SU-DHL-6 (cell line): ENCODE data around the gene MED14.

Experiments
- H2AFZ ChIP-seq: fragments of 200-600 bp; sonication (generic); 2 replicates; pipeline ENCODE4 v1.6.1; 2014; ENCODE audit warnings: low read depth, mild to moderate bottlenecking, moderate library complexity, mixed read lengths, antibody characterized with exemption, low read length; ENCODE audit not compliant: severe bottlenecking
- H3F3A ChIP-seq: fragments of 200-600 bp; shearing (Covaris generic); 2 replicates; pipeline ENCODE4 v1.6.0; 2016; ENCODE audit warnings: antibody characterized with exemption, mild to moderate bottlenecking; ENCODE audit not compliant: insufficient read depth
- H3K27ac ChIP-seq: fragments of 200-600 bp; sonication (generic); 2 replicates; pipeline ENCODE4 v1.5.1; 2016; ENCODE audit warnings: low read depth, mild to moderate bottlenecking, low read length, moderate library complexity, mixed read lengths
- H3K27me3 ChIP-seq: fragments of 200-600 bp; sonication (generic), shearing (Covaris generic); 2 replicates; pipeline ENCODE4 v1.6.0; 2014; ENCODE audit warnings: mild to moderate bottlenecking, low read length
- H3K36me3 ChIP-seq: fragments of 200-600 bp; sonication (generic); 2 replicates; pipeline ENCODE4 v1.6.1; 2014; ENCODE audit warnings: mild to moderate bottlenecking, low read length, mixed read lengths
- H3K4me2 ChIP-seq: fragments of 300-600, 200-600 bp; shearing (Covaris generic), sonication (generic); 2 replicates; pipeline ENCODE4 v1.6.0; 2014; ENCODE audit warnings: low read length, low read depth, mild to moderate bottlenecking; ENCODE audit not compliant: poor library complexity, severe bottlenecking
- H3K4me3 ChIP-seq: fragments of 200-600 bp; sonication (generic); 2 replicates; pipeline ENCODE4 v1.5.1; 2014; ENCODE audit warnings: antibody characterized with exemption, low read length, mild to moderate bottlenecking, mixed read lengths; ENCODE audit not compliant: insufficient read depth, poor library complexity, severe bottlenecking
- H3K79me2 ChIP-seq: fragments of 200-600 bp; sonication (generic); 2 replicates; pipeline ENCODE4 v1.6.1; 2014; ENCODE audit warnings: mild to moderate bottlenecking, low read length, moderate library complexity; ENCODE audit not compliant: insufficient read depth
- H3K9ac ChIP-seq: fragments of 200-600 bp; sonication (generic); 2 replicates; pipeline ENCODE4 v1.7.0; 2014; ENCODE audit warnings: mild to moderate bottlenecking, low read length
- H3K9me2 ChIP-seq: fragments of 200-600 bp; sonication (generic); replicated peaks from 2 replicates; pipeline ENCODE4 v1.6.1; 2014; ENCODE audit warnings: low read length; ENCODE audit not compliant: insufficient read depth
- H3K9me3 ChIP-seq: fragments of 200-600 bp; sonication (generic); 2 replicates; pipeline ENCODE4 v1.6.1; 2014; ENCODE audit warnings: low read length, mixed read lengths; ENCODE audit not compliant: insufficient read depth
- H4K20me1 ChIP-seq: fragments of 200-600 bp; sonication (generic); 2 replicates; pipeline ENCODE4 v1.6.1; 2014; ENCODE audit warnings: low read depth, mild to moderate bottlenecking, antibody characterized with exemption, low read length, moderate library complexity, mixed read lengths
- CTCF ChIP-seq: fragments of 200-600 bp; sonication (generic); IDR thresholded peaks from one replicate; pipeline ENCODE4 v1.5.1; 2017; ENCODE audit warnings: antibody characterized with exemption, mild to moderate bottlenecking, low read length, moderate library complexity; ENCODE audit not compliant: insufficient read depth, poor library complexity, severe bottlenecking
- EZH2phosphoT487 ChIP-seq: fragments of 200-600 bp; sonication (generic), shearing (Covaris generic); conservative IDR thresholded peaks from 2 replicates; pipeline ENCODE4 v1.6.1; 2018; ENCODE audit warnings: mild to moderate bottlenecking, antibody characterized with exemption, low read length, moderate library complexity, mixed read lengths

MED14 gene

GRCh38 chrX:40757058-40757457, 21.7 kb upstream of the MED14 start:
- Histone ChIP-seq H3K9me3 (no peaks in the 10 kb centered on the region), H3K9me2 (no peaks in the 10 kb centered on the region), H3F3A (no peaks in the 10 kb centered on the region), H3K36me3 (no peaks in the 10 kb centered on the region), H3K27me3 (no peaks in the 10 kb centered on the region), H2AFZ (no peak overlapping the region), H3K27ac (no peak overlapping the region), H3K79me2 (no peaks in the 10 kb centered on the region), H3K4me2 (no peak overlapping the region), H3K4me3 (no peak overlapping the region), H3K9ac (no peak overlapping the region), H4K20me1 (no peaks in the 10 kb centered on the region)
- no peak for TF ChIP-seq EZH2phosphoT487
- TF ChIP-seq CTCF = no peak

GRCh38 chrX:40755291-40756249, 20.2 kb upstream of the MED14 start:
- no peaks in the 10 kb centered on the region for H4K20me1 ChIP-seq
- H3K27me3 ChIP-seq = no peaks in the 10 kb centered on the region
- H3K79me2 ChIP-seq = no peaks in the 10 kb centered on the region
- no peaks in the 10 kb centered on the region for H3F3A ChIP-seq
- TF ChIP-seq CTCF = no peak
- no peak for TF ChIP-seq EZH2phosphoT487
- no peak overlapping the region for H3K27ac ChIP-seq
- no peak overlapping the region for H3K4me3 ChIP-seq
- H3K9me2 ChIP-seq = no peaks in the 10 kb centered on the region
- H3K4me2 ChIP-seq = no peak overlapping the region
- H3K9me3 ChIP-seq = no peaks in the 10 kb centered on the region
- H3K36me3 ChIP-seq = no peaks in the 10 kb centered on the region
- no peak overlapping the region for H2AFZ ChIP-seq
- H3K9ac ChIP-seq = no peak overlapping the region

GRCh38 chrX:40749681-40750494, 14.5 kb upstream of the MED14 start:
- Histone ChIP-seq H3K27ac (no peak overlapping the region), H3K79me2 (no peaks in the 10 kb centered on the region), H2AFZ (peak overlapping the region; percentile 77), H3K36me3 (no peaks in the 10 kb centered on the region), H3K27me3 (no peaks in the 10 kb centered on the region), H3F3A (no peaks in the 10 kb centered on the region), H3K9me2 (no peaks in the 10 kb centered on the region), H3K9ac (no peak overlapping the region), H3K4me2 (peak overlapping the region; percentile 27), H3K9me3 (no peaks in the 10 kb centered on the region), H3K4me3 (peak overlapping the region; percentile 26), H4K20me1 (no peaks in the 10 kb centered on the region)
- no peak for TF ChIP-seq EZH2phosphoT487
- no peak for TF ChIP-seq CTCF
